GOT3 (cell line): Measurements from ENCODE around the gene CDH12.

Experiments
- DNase-seq: peaks from one replicate; lab custom pipeline; 2025; ENCODE audit warnings: mixed read lengths; lab: John Stamatoyannopoulos, UW

CDH12 gene

DNA sequence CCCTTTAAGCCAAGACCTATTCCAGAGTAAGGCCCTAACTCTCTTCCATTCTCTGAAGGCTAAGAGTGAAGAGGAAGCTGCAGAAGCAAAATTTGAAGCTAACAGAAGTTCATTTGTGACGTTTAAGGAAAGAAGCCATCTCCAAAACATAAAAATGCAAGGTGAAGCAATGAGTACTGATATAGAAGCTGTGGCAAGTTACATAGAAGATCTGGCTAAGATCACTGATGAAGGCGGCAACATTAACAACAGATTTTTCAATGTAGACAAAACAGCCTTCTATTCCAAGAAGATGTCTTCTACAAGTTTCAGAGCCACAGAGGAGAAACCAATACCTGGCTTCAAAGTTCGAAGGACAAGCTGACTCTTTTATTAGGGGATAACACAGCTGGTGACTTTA is 1143.4 kb downstream of the CDH12 start:
- DNase-seq: no peak

DNA sequence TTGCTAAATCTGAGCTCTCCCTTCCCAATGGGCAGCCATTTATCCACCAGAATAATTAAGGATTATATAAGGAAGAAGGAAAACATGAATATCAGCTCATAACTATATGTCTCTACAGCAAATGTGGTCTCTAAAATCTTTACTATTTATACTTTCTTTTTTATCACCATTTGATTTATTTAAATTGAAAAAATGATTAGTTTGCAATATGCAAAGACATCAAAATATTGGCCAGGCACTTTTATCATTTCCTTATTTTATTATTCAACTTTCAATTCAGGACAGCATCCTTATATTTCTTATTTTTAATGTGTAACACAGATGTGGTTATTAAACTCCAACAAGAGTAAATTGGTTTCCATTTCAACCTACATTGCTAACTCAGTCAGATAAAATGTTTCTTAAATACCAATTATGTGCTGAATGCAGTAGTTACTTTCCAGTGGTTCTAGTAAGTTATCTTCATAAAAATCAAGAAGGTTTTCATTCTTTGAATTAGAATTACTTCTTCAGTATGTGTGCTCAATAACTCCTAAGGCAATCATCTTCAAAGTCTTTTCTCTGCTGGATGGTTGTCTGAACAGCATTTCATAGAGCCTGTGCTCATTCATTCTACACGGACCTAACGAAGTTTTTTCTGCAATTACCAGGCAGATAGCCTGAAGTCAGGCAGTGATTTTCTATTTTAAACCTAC is 1148.0 kb downstream of the CDH12 start:
- DNase-seq: no peak

DNA sequence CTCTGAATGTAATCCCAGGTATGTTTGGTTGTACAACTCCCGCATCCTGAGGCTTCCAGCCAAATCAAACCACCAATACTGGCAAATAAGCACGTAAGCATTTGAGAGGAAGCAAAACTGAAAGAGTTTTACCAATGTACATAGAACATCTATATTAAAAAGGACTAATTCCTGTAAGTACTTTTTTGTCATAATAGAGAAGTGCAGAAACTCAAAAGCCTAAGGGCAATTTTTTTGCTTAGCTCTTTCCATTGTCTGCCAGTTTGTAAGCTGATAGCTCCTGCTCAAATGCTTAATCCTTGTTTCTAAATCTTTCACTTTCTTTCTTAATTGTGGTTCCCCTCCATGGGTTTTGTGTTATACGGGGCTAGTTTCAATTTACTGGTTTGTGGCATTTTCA is 1151.8 kb downstream of the CDH12 start:
- DNase-seq: no peak
